Peyer's patch (tissue), 4 donors: ENCODE data around the gene ATP6V1F.

ENCODE experiments used
- CTCF ChIP-seq, 6 experiments: fragments of 450-650 bp in 4 of 6; fragments of 200-600 bp in 2 of 6; sonication (generic) in 1 of 6; IDR thresholded peaks; one replicate each; pipeline ENCODE4 v1.5.1; 2017 to 2019; ENCODE audit warnings: antibody characterized with exemption in 6 of 6, mild to moderate bottlenecking in 3 of 6, moderate library complexity in 1 of 6
- POLR2A ChIP-seq, 2 donors: fragments of 450-650 bp; IDR thresholded peaks; one replicate each; pipeline ENCODE4 v1.5.1; 2017; ENCODE audit warnings: antibody characterized with exemption in 2 of 2, mild to moderate bottlenecking in 2 of 2, moderate library complexity in 2 of 2

GRCh38 chr7:128878226-128879105 is 15.8 kb downstream of the ATP6V1F start:
- TF ChIP-seq POLR2A (IDR thresholded peaks at IDR 0.05) (no peak), CTCF (IDR thresholded peaks at IDR 0.05) (no peak)
